HG03521 (cell line): ENCODE measurements around the gene CPE.

Experiments
- ATAC-seq: cut with Tn5 transposase; IDR thresholded peaks from one replicate; pipeline ENCODE4 v1.9.1; 2021; ENCODE audit warnings: mild to moderate bottlenecking, moderate library complexity; ENCODE audit not compliant: unreplicated experiment

The CPE gene

GRCh38 chr4:165505958-165506837, 127.4 kb downstream of the CPE start:
- ATAC-seq = no peak

GRCh38 chr4:165506849-165507248, 128.0 kb downstream of the CPE start:
- ATAC-seq = no peak

DNA sequence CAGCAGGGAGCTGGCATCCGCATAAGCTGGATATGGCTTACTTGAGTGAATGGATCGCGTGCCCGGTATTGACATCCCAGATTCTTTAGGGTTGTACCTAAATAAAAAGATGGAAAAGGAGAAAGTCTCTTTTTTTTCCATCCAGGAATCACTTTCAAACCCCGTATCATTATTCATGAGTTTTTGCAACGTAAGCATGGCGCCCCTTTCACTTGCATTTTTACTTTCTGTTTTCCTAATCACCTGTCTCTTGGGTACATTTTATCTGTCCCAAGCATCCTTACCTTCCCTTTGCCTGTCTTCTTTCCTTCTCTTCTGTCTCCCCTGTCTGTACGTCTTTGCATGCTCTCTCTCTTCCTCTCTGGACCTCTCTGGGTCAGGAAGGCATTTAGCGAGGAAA, 128.6 kb downstream of the CPE start:
- no peak for ATAC-seq

DNA sequence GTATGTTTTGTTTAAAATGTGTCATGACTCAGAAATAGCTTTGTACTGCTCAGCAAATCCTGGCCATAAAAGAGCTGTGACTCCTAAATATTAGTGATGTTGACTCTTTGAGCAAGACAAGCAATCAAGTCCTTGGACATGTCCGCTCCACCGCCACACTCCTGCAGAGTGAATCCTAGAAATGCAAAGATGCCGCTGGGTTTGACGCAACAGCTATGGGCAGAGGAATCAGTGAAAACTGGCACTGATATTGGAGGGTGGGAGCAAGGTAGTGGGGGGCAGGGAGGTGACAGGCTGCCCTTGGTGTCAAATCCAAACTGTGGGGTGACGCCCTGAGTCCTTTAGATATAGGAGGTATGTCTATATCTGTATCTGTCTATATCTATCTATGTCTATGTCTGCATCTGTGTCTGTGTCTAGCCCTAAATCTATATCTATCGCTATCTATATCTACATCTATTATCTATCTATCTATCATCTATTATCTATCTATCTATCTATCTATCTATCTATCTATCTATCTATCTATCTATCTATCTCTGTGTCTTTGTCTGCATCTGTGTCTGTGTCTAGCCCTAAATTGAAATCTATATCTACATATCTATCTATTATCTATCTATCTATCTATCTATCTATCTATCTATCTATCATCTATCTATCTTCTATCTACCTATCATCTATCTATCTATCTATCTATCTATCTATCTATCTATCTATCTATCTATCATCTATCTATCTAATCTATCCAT, 129.7 kb downstream of the CPE start:
- ATAC-seq = no peak

- no peak for ATAC-seq
Observed at GRCh38 chr4:165512424-165512823, 133.6 kb downstream of the CPE start.

GRCh38 chr4:165514739-165515138, 135.9 kb downstream of the CPE start:
- no peak for ATAC-seq

DNA sequence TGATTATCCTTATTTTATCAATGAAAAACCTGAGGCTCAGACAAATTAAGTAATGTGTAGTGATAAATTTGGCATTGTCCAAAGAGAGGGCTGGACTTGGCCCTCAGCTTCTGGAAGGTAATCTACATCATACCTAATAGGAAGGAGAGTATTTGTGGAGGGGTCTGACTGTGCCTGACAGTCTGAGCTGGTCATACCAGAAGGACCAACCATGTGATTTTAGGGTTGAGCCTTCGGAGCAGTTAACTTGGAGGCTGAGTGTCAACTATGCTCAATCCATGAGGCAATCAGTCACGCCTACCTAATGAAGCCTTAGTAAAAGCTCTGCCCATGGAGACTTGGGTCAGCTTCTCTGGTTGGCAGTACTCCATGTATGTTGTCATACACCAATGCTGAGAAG, 136.4 kb downstream of the CPE start:
- no peak for ATAC-seq

DNA sequence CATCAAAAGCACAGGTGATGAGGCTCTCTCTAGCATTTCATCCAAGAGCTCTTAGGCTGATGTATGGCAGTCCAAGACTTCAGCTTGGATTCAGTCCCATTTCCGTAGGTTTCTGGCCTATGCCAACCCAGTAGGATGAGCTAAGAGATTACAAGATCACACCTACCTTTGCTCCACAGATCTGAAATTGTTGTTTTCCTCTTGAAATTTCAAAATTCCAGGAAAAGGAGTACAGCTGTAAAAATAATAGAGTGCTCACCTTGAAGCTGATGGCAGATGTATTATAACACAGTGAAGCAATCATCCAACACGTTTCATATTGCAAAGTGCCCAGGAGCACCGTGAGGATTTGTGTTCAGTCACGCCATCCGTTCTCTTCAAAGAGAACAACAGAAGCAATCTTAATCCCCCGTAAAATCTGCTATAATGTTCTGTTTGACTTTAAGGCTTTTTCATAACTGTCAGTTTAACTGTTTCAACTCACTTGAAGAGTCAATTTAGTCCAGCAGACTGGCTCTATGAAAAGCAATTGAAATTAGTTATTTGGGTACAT, 137.5 kb downstream of the CPE start:
- no peak for ATAC-seq

DNA sequence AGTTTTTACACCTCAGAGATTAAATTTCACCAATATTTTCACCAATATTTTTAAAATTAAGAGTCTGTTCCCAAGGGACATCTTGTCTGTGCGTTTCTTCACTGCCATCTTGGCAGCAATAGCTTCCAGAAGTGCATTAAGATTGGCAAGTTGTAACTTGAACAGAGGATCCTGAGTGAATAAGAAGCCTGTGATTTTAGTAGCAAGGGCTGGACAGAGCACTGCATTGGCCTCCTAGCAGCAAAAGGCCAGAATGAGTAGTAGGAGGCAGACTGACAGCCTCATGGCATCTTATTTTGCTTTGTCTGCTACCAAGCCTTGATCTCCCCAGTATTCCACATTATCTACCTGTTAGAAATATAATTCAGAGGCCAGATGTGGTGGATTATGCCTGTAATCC, 138.4 kb downstream of the CPE start:
- no peak for ATAC-seq

DNA sequence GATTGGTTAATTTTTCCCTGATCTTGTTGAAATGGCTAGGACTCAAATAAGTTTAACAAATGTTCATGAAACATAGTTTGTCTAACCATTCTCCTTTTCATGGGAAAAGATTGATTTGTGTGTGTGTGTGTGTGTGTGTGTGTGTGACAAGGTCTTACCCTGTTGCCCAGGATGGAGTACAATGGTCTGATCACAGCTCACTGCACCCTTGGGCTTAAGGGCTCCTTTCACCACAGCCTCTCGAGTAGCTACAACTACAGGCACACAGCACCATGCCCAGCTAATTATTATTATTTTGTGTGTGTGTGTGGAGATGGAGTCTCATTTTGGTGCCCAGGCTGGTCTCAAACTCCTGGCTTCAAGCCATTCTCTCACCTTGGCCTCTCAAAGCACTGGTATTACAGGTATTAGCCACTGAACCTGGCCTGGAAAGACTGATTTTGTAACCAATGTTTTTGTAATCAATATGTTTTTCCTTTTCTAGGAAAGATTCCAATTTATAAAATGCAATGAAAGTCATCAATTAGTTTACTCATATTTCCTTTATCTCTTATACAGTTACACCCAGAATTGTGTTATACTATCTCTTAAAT, 139.3 kb downstream of the CPE start:
- ATAC-seq = no peak

- ATAC-seq = no peak
Observed at GRCh38 chr4:165518686-165519085, 139.9 kb downstream of the CPE start.

DNA sequence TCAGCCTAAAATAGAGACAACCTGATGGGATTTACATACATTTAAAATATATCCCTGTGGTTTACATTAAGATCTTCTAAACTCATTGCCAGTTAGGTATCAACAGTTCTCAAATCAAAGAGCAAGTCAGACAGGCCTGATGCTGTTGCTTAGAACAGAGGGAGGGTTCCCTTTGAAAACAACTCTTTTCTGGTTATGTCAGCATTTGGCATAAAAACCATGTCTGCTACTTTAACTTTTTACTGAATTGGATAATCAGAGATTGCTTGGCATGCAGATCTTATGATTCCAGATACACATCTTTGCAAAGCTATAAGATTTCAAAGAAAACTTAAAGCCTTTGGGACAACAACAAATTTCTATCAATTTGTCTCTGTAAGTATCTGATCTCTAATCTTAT, 140.8 kb downstream of the CPE start:
- no peak for ATAC-seq

GRCh38 chr4:165520086-165520485, 141.3 kb downstream of the CPE start:
- ATAC-seq = no peak

GRCh38 chr4:165522050-165522449, 143.2 kb downstream of the CPE start:
- no peak for ATAC-seq

DNA sequence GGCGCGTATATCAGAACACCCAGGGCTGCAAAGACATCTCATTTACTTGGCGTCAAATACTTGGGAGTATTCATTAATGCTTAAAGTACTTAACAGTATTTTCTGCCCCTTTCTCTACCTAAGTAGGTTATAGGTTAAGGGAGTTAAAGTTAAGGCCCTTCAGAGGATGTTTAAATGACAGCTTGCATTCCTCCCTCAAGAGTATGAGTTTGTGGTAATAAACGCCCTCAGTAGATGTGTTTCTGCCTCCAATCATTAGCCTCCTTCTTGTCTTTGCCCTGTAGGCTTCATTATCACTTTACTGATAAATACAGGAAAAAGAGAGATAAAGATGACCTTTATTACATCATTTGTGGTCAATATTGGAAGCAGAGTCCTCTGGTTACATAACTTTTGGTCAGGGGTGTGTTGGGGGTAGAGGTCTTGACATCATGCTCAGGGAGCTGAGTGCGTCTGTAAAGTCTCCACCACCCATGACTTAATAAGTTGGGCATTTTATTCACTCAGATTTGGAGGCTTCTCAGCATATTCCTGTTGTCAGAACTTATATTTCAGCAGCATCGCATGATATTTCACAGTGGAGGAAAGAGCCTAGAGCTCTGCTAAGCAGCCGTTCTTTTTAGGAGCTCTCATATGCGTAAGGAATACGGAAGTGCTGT, 145.9 kb downstream of the CPE start:
- no peak for ATAC-seq

DNA sequence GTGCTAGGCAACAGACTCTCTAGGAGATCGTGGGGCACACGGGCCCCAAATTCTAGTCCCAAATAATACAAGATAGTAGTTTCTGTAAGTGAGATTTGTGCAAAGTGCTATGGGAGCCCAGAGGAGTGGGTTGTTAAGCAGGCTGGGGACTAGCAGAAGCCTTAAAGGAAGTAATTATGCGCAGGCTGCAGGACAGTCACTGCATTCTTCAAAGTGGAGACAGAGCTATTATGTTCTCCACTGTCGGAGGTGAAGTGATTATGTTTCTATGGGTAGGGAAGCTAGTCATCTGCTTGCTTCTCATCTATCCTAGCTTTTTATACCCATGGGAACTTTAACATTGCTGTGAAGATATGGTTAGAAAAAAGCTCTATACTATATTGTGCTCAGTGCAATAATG, 154.2 kb downstream of the CPE start:
- no peak for ATAC-seq

DNA sequence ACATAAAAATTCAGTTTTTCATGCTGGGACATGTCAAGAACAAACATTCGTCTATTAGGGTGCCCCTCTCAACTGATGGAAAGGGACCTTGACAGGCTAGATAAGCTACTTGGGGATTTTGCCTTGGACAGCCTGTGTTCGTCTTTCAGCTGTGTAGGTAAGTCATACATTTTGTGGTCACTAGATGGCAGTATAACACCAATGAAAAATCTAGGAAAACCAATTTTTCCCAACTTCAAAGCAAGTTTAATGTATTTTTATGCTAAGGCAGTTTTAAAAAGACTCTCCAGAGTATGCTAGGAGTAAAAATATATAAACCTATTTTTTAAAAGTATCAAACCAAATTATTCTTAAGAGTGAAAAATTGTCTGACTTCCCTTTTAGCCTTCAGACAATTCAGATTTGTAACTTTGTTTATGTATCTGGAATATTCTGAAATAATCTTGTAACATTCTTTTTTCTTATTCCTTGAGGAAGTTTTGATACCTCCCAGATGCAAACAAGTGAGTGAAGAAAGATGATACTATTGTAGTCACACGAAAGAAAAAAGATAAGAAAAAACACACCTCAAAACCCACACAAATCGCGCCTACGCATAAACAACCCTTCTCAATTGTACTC, 158.3 kb downstream of the CPE start:
- ATAC-seq = no peak

DNA sequence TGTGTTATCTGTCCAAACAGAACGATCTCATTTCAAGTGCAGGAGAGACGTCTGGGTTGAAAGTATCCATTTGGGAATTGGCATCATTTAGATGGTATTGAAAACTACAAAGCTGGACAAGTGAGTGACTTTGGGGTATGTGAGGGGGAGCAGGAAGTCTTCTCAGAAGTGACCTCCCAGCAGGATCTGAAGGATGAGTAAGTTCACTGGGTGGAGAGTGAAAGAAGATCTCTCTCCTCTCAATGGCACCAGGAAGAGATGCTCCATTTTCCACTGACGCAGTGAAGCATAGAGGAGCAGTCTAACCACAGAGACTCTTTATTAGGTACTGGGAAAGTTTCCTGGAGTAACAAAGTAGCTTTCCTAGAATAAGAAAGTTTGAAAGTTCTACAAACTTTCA, 161.0 kb downstream of the CPE start:
- ATAC-seq = no peak

GRCh38 chr4:165540206-165540830, 161.5 kb downstream of the CPE start:
- ATAC-seq = no peak

DNA sequence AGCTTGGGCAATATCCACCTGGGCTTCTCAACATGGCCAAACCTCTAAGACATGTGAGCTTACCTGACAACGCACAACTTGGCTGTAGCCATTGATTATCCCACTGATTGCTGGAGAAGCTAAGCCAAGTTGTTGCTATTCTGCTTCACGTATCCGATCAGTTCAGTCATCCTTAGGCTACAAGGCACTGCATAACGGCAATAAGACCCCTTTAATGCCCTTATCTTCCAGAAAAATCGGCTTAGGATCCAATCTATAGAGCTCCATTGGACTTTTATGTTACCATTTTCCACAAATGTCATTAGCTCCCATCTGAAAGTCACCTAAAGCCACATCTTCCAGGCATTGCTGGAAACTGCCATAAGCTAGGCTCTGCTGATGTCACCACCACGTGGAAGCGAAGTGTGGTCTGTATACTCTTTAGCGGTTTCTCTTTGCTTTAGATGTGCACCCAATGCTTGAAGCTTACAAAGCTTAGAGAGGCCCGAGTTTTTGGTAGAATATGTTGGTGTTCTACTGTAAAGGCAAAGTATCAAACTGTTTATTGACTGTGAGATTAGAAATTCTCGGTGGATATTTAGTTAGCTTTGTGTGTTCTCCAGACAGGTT, 163.1 kb downstream of the CPE start:
- no peak for ATAC-seq
